Measurements from ENCODE around the gene SERPINE1.
"Not testable (repeated sequence)": the region's sequence is repeated elsewhere in the genome, so short reads cannot be mapped to it uniquely, and the experiment has no call there.

Gene SERPINE1

GRCh38 chr7:101104193-101104713 lies 22.7 kb upstream of the SERPINE1 start:
- H3K9me3 ChIP-seq (ENCODE audit: control insufficient read depth, low read length): no peaks in the 10 kb centered on the region
- no peaks in the 10 kb centered on the region for H3K36me3 ChIP-seq (ENCODE audit: control insufficient read depth, insufficient read depth, low read length, severe bottlenecking)
- H3K4me3 ChIP-seq (ENCODE audit: low read length): no peak overlapping the region
- peak overlapping the region; percentile 25 for H3K9ac ChIP-seq (ENCODE audit: low read length)
- no peaks in the 10 kb centered on the region for H3K27me3 ChIP-seq (replicated peaks; ENCODE audit: control insufficient read depth, insufficient read depth, low read length)
- no peak for DNase-seq (ENCODE audit: low read depth)
- peaks cover 57% of the 10 kb centered on the region for H3K4me1 ChIP-seq (ENCODE audit: control insufficient read depth, insufficient read depth, low read length)

- no peaks in the 10 kb centered on the region for H3K9me3 ChIP-seq (ENCODE audit: control insufficient read depth, low read length)
Observed at GRCh38 chr7:101104799-101105198, 22.1 kb upstream of the SERPINE1 start.

GRCh38 chr7:101105248-101105647 lies 21.7 kb upstream of the SERPINE1 start:
- not testable (repeated sequence) for DNase-seq (ENCODE audit: low read depth); H3K9ac ChIP-seq (ENCODE audit: low read length); H3K36me3 ChIP-seq (ENCODE audit: control insufficient read depth, insufficient read depth, low read length, severe bottlenecking); H3K27me3 ChIP-seq (replicated peaks; ENCODE audit: control insufficient read depth, insufficient read depth, low read length); H3K4me3 ChIP-seq (ENCODE audit: low read length); H3K9me3 ChIP-seq (ENCODE audit: control insufficient read depth, low read length)
- peaks cover 49% of the 10 kb centered on the region for H3K4me1 ChIP-seq (ENCODE audit: control insufficient read depth, insufficient read depth, low read length)

More at GRCh38 chr7:101104799-101105198, 22.1 kb upstream of the SERPINE1 start:
- no peak for DNase-seq (ENCODE audit: low read depth)
- Histone ChIP-seq H3K9ac (ENCODE audit: low read length) (peak overlapping the region; percentile 2), H3K4me3 (ENCODE audit: low read length) (no peak overlapping the region), H3K27me3 (replicated peaks; ENCODE audit: control insufficient read depth, insufficient read depth, low read length) (no peaks in the 10 kb centered on the region), H3K36me3 (ENCODE audit: control insufficient read depth, insufficient read depth, low read length, severe bottlenecking) (no peaks in the 10 kb centered on the region), H3K4me1 (ENCODE audit: control insufficient read depth, insufficient read depth, low read length) (peaks cover 51% of the 10 kb centered on the region)

GRCh38 chr7:101106386-101106785 lies 20.5 kb upstream of the SERPINE1 start:
- no peak for DNase-seq (ENCODE audit: low read depth)
- H3K27me3 ChIP-seq (replicated peaks; ENCODE audit: control insufficient read depth, insufficient read depth, low read length): no peaks in the 10 kb centered on the region
- H3K4me1 ChIP-seq (ENCODE audit: control insufficient read depth, insufficient read depth, low read length): peaks cover 38% of the 10 kb centered on the region
- H3K4me3 ChIP-seq (ENCODE audit: low read length): no peak overlapping the region
- H3K9me3 ChIP-seq (ENCODE audit: control insufficient read depth, low read length): no peaks in the 10 kb centered on the region
- no peak overlapping the region for H3K9ac ChIP-seq (ENCODE audit: low read length)
- no peaks in the 10 kb centered on the region for H3K36me3 ChIP-seq (ENCODE audit: control insufficient read depth, insufficient read depth, low read length, severe bottlenecking)

GRCh38 chr7:101108330-101108857 lies 18.5 kb upstream of the SERPINE1 start:
- DNase-seq (ENCODE audit: low read depth): no peak

GRCh38 chr7:101108961-101109360 lies 17.9 kb upstream of the SERPINE1 start:
- no peak overlapping the region for H3K9ac ChIP-seq (ENCODE audit: low read length)
- H3K36me3 ChIP-seq (ENCODE audit: control insufficient read depth, insufficient read depth, low read length, severe bottlenecking): no peaks in the 10 kb centered on the region
- no peak overlapping the region for H3K4me3 ChIP-seq (ENCODE audit: low read length)
- H3K9me3 ChIP-seq (ENCODE audit: control insufficient read depth, low read length): no peaks in the 10 kb centered on the region
- peaks cover 32% of the 10 kb centered on the region for H3K4me1 ChIP-seq (ENCODE audit: control insufficient read depth, insufficient read depth, low read length)
- H3K27me3 ChIP-seq (replicated peaks; ENCODE audit: control insufficient read depth, insufficient read depth, low read length): no peaks in the 10 kb centered on the region
- DNase-seq (ENCODE audit: low read depth): no peak

More at GRCh38 chr7:101108330-101108857, 18.5 kb upstream of the SERPINE1 start:
- H3K9me3 ChIP-seq (ENCODE audit: control insufficient read depth, low read length): no peaks in the 10 kb centered on the region
- H3K36me3 ChIP-seq (ENCODE audit: control insufficient read depth, insufficient read depth, low read length, severe bottlenecking): no peaks in the 10 kb centered on the region
- H3K4me1 ChIP-seq (ENCODE audit: control insufficient read depth, insufficient read depth, low read length): peaks cover 31% of the 10 kb centered on the region
- no peak overlapping the region for H3K4me3 ChIP-seq (ENCODE audit: low read length)
- H3K9ac ChIP-seq (ENCODE audit: low read length): no peak overlapping the region
- no peaks in the 10 kb centered on the region for H3K27me3 ChIP-seq (replicated peaks; ENCODE audit: control insufficient read depth, insufficient read depth, low read length)

- DNase-seq (ENCODE audit: low read depth): no peak
- H3K9me3 ChIP-seq (ENCODE audit: control insufficient read depth, low read length): no peaks in the 10 kb centered on the region
- no peak overlapping the region for H3K4me3 ChIP-seq (ENCODE audit: low read length)
- no peaks in the 10 kb centered on the region for H3K27me3 ChIP-seq (replicated peaks; ENCODE audit: control insufficient read depth, insufficient read depth, low read length)
- H3K36me3 ChIP-seq (ENCODE audit: control insufficient read depth, insufficient read depth, low read length, severe bottlenecking): no peaks in the 10 kb centered on the region
- peaks cover 32% of the 10 kb centered on the region for H3K4me1 ChIP-seq (ENCODE audit: control insufficient read depth, insufficient read depth, low read length)
- H3K9ac ChIP-seq (ENCODE audit: low read length): no peak overlapping the region
Observed at GRCh38 chr7:101109368-101109767, 17.5 kb upstream of the SERPINE1 start.

- H3K4me1 ChIP-seq (ENCODE audit: control insufficient read depth, insufficient read depth, low read length): peaks cover 24% of the 10 kb centered on the region
- no peak overlapping the region for H3K9ac ChIP-seq (ENCODE audit: low read length)
- H3K27me3 ChIP-seq (replicated peaks; ENCODE audit: control insufficient read depth, insufficient read depth, low read length): no peaks in the 10 kb centered on the region
- no peaks in the 10 kb centered on the region for H3K36me3 ChIP-seq (ENCODE audit: control insufficient read depth, insufficient read depth, low read length, severe bottlenecking)
- no peak overlapping the region for H3K4me3 ChIP-seq (ENCODE audit: low read length)
- no peak for DNase-seq (ENCODE audit: low read depth)
- H3K9me3 ChIP-seq (ENCODE audit: control insufficient read depth, low read length): no peaks in the 10 kb centered on the region
Observed at GRCh38 chr7:101111261-101111660, 15.6 kb upstream of the SERPINE1 start.

GRCh38 chr7:101112233-101112632 lies 14.7 kb upstream of the SERPINE1 start:
- H3K9me3 ChIP-seq (ENCODE audit: control insufficient read depth, low read length): no peaks in the 10 kb centered on the region
- no peak for DNase-seq (ENCODE audit: low read depth)
- H3K27me3 ChIP-seq (replicated peaks; ENCODE audit: control insufficient read depth, insufficient read depth, low read length): no peaks in the 10 kb centered on the region
- H3K4me3 ChIP-seq (ENCODE audit: low read length): no peak overlapping the region
- H3K9ac ChIP-seq (ENCODE audit: low read length): no peak overlapping the region
- H3K4me1 ChIP-seq (ENCODE audit: control insufficient read depth, insufficient read depth, low read length): peaks cover 26% of the 10 kb centered on the region
- H3K36me3 ChIP-seq (ENCODE audit: control insufficient read depth, insufficient read depth, low read length, severe bottlenecking): no peaks in the 10 kb centered on the region

- not testable (repeated sequence) for DNase-seq (ENCODE audit: low read depth); H3K4me3 ChIP-seq (ENCODE audit: low read length); H3K36me3 ChIP-seq (ENCODE audit: control insufficient read depth, insufficient read depth, low read length, severe bottlenecking); H3K9me3 ChIP-seq (ENCODE audit: control insufficient read depth, low read length); H3K27me3 ChIP-seq (replicated peaks; ENCODE audit: control insufficient read depth, insufficient read depth, low read length); H3K9ac ChIP-seq (ENCODE audit: low read length)
- peaks cover 25% of the 10 kb centered on the region for H3K4me1 ChIP-seq (ENCODE audit: control insufficient read depth, insufficient read depth, low read length)
Observed at GRCh38 chr7:101113140-101113539, 13.8 kb upstream of the SERPINE1 start.

- no peaks in the 10 kb centered on the region for H3K27me3 ChIP-seq (replicated peaks; ENCODE audit: control insufficient read depth, insufficient read depth, low read length)
- DNase-seq (ENCODE audit: low read depth): no peak
- no peak overlapping the region for H3K4me3 ChIP-seq (ENCODE audit: low read length)
- no peaks in the 10 kb centered on the region for H3K36me3 ChIP-seq (ENCODE audit: control insufficient read depth, insufficient read depth, low read length, severe bottlenecking)
- peak overlapping the region; percentile 40 for H3K9ac ChIP-seq (ENCODE audit: low read length)
- no peaks in the 10 kb centered on the region for H3K9me3 ChIP-seq (ENCODE audit: control insufficient read depth, low read length)
- peaks cover 21% of the 10 kb centered on the region for H3K4me1 ChIP-seq (ENCODE audit: control insufficient read depth, insufficient read depth, low read length)
Observed at GRCh38 chr7:101113836-101114235, 13.1 kb upstream of the SERPINE1 start.

- H3K9me3 ChIP-seq (ENCODE audit: control insufficient read depth, low read length): no peaks in the 10 kb centered on the region
- no peaks in the 10 kb centered on the region for H3K36me3 ChIP-seq (ENCODE audit: control insufficient read depth, insufficient read depth, low read length, severe bottlenecking)
- H3K4me3 ChIP-seq (ENCODE audit: low read length): no peak overlapping the region
- peak overlapping the region; percentile 40 for H3K9ac ChIP-seq (ENCODE audit: low read length)
- peaks cover 22% of the 10 kb centered on the region for H3K4me1 ChIP-seq (ENCODE audit: control insufficient read depth, insufficient read depth, low read length)
- no peaks in the 10 kb centered on the region for H3K27me3 ChIP-seq (replicated peaks; ENCODE audit: control insufficient read depth, insufficient read depth, low read length)
- no peak for DNase-seq (ENCODE audit: low read depth)
Observed at GRCh38 chr7:101114492-101114891, 12.4 kb upstream of the SERPINE1 start.

Measured in adipocyte (in vitro differentiated cells).